Activated naive CD4-positive, alpha-beta T cell treated with anti-CD3 and anti-CD28 coated beads, Interleukin-2, amount 50 U/mL, for 16 hours (primary cell): ENCODE results near the gene JMJD4.

Experiments
- DNase-seq: peaks from one replicate; pipeline ENCODE4 v3.0.0-alpha.2; 2020

JMJD4 gene

DNA sequence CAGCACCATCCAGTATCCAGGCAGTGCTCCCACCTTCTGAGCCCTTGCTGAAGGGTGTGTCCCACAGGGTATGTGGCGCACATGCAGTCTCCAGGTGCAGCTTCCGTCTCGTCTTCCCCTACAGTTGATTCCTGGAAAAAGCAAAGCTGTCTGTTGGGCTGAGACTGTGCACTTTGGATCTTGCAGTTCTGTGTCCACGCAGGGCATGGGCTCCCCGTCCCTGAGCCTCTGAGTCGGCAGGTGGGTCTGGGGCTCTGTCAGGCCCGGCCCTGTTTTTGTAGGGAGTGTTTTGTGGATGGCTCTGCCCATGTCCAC, 33.0 kb upstream of the JMJD4 start:
- DNase-seq, result no peak

- no peak for DNase-seq
These were observed 32.5 kb upstream of the JMJD4 start for GRCh38 chr1:227767401-227768124.

DNA sequence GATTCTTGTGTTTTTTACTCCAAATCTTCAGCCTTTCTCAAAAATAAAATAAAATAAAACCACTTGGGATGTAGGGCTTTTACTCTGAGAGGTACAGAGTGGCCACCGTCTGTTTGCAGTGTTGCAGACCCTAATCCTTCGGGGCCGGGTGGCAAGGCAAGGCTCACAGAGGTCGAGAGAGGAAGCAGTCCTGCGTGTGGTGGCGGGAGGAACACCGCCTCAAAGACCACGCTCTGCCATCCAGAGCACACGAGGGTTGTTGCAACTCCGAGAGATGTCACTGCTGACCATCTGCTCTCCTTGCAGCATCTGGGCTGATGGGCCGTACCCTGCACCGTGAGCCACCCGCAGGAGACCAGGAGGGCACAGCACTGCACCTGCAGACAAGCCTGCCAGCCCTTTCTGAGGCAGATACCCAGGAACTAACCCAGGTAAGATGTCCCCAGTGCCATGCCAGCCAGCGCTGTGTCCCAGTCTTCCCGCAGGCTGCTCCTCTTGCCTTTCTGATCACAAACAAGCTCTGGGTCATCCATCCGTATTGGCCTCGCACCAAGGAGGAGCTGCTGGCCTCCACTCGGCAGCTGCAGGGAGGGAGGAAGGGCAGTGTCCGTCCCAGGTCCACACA, 31.7 kb upstream of the JMJD4 start:
- no peak for DNase-seq

DNA sequence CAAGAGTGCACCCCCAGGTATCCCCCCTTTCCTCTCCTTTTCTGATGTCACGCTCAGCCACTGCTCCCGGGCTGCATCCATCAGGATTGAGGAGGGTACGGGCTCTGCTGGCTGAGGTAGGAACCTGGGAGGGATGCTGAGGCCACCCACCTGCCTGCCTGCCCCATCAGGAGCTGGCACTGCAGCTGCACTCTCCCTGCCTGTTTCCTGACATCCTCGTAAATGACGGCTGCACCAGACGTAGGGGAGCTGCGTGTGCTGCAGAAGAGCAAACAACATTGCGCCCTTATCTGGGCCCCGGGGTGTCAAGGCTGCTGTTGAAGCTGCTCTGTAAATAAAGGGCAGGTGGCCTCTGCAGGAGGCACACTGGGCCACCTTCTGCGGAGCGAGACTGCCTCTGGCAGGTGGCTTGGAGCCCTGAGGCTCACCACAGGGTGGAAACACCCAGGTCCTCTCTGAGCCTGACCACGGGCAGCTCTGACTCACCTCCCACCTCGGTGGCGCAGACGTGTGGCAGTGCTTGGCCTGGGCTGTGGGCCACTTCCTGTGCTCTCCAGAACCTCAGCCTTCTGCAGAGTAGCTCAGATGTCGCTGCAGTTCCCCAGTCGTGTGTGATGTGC, 31.0 kb upstream of the JMJD4 start:
- peak; percentile 34 for DNase-seq

- no peak for DNase-seq
These were observed 30.3 kb upstream of the JMJD4 start for GRCh38 chr1:227765261-227766014.

DNA sequence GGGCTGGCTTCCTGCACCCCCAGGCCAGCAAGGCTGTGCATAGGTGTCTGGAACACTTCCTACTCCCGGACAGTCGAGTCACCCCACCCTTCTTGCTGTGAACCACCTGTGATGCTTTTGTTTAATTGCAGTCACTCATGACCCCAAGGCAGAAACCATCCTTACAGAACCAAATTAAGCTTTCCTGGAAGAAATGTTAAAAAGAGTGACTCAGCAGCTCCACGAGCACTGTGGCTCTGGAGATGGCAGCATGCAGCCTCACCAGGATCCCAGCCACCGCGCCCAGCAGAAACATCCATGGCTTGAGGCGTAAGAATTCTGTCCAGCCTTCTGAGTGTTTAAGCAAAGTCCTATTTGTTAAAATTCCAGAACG, 28.9 kb upstream of the JMJD4 start:
- no peak for DNase-seq

DNA sequence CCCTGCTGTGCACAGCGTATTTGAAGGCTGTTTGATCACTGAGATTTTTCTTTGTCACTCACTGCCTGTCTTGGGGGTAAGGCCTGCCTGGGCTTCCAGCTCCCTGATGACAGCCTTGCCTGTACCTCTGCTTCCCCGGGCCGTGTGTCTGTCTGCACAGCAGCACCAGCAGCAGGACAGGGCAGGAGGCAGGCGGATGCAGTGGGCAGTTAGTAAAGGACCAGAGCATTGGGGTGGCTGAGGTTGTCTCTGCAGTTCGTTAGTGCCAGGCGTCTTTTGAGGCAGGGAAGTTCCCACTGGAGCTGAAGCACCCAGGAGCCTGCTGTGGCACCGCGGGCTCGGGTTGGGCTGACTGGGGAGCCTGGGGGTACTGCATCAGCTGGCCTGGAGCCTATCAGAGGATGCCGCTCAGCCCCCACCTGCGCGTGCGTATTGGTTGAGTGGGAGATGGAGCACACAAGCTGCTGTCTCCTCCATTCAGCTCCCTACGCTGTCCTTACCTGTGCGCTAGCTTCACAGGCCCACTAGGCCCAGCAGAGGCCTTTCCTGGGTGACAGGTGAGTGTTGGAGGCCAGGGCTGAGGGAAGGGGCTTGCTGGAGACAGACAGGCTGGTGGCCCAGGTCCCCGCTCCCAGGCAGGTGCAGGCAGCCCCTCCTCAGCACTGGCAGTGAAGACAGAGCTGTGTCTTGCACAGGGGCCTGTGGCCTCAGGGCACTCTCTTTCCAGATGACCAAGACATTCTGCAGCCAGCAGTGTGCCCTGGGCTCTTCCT, 28.3 kb upstream of the JMJD4 start:
- no peak for DNase-seq

DNA sequence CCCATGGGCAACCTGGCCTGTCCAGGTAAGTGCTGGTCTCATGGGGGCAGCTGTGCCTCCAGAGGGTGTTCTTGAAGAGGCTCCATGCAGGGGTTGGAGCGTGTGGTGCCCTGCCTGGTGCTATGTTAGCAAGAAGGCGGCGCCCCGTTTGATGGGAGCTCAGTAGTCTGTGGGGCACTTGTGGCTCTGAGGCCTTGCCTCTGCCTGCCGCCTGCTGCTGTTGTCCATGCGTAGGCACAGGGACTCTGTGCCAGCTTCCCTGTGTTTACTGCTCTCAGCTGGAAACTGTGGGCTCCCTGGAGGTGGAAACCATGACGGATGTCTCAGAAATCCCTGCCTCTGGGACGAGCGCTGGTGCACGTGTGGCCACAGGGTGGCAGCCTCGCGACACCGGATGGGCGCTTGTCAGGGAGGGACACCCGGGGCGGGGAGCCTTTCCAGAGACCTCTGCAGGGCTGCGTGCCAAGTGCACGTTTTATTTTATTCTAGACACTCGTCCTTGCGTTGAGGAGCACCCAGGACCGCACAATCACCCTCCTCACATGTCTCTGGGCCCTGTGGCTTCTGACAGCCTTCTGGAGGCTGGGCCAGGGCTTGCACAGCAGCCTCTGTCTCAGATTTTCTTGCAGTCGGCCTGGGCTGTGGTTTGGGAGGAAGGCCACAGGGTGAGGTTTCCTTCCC, 27.3 kb upstream of the JMJD4 start:
- DNase-seq, result peak; percentile 83

DNA sequence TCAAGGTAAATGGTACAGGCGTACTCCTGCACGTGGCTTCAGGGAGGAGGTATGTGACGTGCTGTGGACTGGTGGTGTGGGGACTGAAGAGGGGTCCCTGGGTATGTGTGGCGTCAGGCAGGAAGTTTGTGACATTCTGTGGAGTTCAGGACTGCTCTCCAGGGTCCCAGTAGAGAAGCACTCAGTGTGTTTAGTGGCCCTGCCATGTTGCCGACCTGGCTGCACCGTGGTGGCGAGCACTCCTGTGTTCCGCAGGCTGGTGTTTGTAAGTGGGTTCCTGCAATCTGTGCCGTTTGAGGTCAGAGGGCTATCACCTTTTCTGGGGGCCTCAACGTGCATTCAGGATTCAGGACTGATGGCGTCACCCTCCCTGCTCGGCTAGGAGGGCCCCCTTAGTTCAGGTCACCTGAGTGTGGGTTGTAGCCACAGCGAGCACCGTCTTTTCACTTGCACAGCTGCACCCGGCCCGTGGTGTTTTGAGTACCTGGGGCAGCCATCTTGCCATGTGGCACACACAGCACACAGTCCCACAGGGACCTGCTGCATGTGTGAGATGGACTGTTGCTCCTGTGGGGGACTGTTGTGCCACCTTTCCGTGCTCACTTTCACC, 26.6 kb upstream of the JMJD4 start:
- DNase-seq, result no peak

GRCh38 chr1:227760377-227760776, 25.3 kb upstream of the JMJD4 start:
- DNase-seq, result no peak

- DNase-seq, result no peak
These were observed 24.5 kb upstream of the JMJD4 start for GRCh38 chr1:227759341-227760300.

DNA sequence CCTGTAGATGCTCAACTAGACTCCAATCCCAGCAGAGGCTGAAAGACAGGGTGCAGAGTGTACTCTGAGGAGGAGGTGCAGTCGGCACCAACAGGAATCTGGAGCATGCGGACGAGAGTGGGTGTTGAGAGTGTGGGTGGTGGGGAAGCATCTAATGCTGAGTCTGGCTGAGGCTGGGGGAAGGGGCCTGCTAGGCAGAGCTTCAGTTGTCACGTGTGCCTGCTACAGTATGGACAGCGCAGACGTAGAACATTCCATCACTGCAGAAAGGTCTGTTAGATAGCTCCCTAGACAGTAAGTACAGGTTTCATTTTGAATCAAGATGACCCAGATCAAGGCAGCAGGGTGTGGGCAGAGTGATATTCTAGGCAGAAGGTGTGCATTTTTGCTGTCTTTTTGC, 23.3 kb upstream of the JMJD4 start:
- no peak for DNase-seq

DNA sequence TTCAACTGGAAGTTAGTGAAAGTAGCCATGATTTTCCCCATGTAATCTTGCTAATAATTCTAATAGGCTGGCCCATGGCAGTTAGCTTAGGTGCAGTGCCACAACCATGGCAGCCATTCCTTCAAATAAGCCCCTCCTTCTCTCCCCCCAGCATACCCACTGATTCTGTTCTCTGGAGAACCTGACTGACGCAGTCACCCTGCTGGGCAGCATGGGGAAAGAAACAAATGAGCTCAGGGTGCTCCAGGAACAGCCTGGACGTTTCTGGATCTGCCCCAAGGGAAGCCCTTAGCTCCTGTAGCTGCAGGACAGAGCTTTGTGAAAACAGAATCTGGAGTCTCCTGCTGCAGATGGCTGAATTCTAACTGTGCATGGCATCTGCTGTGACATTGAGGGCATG, 22.7 kb upstream of the JMJD4 start:
- DNase-seq, result no peak

DNA sequence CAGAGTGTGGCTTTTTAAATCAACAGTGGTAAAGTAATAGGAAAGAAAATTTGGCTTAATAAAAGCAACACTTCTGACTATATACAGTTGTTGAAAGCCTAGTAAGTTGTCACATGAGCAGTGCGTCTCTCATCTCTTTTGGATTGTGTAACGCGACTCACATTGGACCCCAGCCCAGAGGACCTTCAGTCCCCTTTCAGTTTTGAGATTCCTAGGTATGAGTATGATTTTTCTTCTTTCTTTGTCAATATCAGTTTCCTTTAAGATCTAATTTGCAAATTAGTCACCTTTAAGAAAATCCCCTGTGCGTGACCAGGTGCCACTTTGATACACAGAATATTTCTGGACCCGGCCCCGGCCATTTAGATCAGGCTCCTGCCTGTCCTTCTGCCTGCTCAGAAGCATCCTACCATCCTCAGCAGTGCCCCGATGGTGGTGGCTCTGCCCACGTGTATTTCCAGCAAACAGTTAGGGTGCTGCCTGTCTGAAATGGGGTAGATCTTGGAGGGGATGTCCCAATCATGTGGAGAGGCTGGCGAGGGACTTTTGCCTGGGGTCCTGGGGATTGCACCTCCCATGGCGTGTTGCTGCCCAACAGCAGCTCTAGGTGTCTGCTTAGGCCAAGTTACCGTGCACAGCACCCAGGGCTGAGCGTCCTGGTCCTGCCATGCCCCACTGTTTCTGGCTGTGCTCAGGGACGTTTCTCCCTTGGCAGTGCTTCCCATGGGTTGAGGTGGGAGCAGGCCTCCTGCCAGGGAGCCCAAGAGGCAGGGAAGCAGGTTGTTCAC, 21.3 kb upstream of the JMJD4 start:
- DNase-seq, result no peak

DNA sequence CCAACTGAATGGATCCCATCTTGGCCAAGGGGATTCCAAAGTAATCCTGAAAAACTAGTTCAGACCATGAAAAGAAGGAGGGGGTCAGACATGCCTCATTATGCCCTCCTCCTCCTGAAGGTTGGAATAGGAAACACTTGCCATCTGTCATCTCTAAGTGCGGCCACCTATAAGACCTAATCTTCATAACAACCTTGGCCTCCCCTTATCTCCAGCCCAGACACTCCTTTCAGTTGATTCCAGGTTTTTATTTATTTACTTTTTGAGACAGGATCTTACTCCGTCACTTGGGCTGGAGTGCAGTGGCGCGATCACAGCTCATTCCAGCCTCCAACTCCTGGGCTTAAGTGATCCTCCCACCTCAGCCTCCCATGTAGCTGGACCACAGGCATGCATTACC, 19.9 kb upstream of the JMJD4 start:
- no peak for DNase-seq

DNA sequence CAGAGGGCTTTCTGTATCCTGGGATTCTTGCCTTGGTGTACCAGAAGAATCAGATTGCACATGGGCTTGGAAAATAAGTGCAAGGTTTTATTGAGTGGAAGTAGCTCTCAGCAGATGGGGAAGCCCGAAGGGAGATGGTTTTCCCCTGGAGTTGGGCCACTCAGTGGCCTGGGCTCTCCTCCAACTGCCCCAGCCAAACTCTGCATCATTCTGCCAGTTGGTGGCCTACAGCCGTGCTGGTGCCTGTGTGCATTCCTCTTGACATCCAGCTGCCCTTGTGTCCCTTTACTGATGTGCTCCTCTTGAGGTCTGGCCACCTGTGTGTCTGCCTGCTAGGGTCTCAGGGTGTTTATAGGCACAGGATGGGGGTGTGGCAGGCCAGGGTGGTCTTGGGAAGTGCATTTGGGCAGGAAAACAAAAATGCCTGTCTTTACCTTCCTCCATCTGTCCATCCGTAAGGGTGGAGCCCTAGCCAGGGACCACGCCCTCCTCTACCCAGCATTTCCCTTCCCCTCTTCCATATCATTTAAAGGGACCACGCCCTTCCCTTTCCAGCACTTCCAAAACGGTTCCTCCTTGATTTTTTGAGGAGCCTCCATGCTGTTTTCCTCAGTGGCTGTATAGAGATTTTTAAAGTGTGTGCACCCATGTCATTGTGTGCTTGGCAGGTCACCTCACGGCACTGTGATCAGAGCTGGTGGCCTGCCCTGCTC, 19.1 kb upstream of the JMJD4 start:
- no peak for DNase-seq

- no peak for DNase-seq
These were observed 15.0 kb upstream of the JMJD4 start for GRCh38 chr1:227749916-227750710.

GRCh38 chr1:227749225-227749624, 14.1 kb upstream of the JMJD4 start:
- no peak for DNase-seq
